ENCODE data around the gene REL.

DNA sequence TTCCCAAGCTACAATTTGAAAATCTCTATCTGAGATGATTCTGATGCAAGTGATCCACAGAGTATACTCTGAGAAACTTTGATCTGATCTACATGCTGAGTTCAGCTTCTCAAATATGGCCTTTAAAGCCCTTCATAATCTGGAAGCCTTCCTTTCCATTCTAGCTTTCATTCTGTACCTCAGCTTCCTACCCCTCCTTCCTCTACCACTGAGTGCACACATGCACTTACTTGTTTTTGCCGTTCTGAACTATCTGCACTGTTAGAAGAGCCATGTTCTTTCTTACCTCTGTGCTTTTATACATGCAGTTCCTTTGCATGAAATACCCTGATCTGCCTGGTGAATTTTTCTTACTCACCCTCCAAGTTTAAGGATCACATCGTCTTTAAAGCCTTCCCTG lies 25.0 kb downstream of the REL start:
- TF ChIP-seq CTCF (IDR thresholded peaks at IDR 0.05), result no peak
- TF ChIP-seq POLR2A (IDR thresholded peaks at IDR 0.05), result no peak

All from stomach (tissue), 4 donors.